H1 (cell line): ENCODE results near the gene CKAP5. TPM values are rescaled to one million over a fixed set of nuclear protein-coding genes. Genes with fewer than 3 reads are reported as not detected.

Experiments
- CTCF ChIA-PET: fragments of 300-600 bp; sonication (Branson Sonifier 250); formaldehyde crosslinking; loops from one replicate; lab custom pipeline; 2021; ENCODE audit not compliant: partially characterized antibody; lab: Charles Lee
- POLR2A ChIA-PET: fragments of 300-600 bp; sonication (Branson Sonifier 250); formaldehyde crosslinking; loops from one replicate; lab custom pipeline; 2021; ENCODE audit warnings: inconsistent platforms; ENCODE audit not compliant: partially characterized antibody; lab: Charles Lee
- DNase-seq, 2 experiments: peaks; one replicate each; pipeline versions ENCODE4 v3.0.0 to v3.0.0-alpha.2; 2010 to 2022; ENCODE audit warnings: low spot score in 2 of 2, low read depth in 1 of 2, mixed read lengths in 1 of 2
- FAIRE-seq: peaks from 2 replicates; lab custom pipeline; 2011; peaks lifted over from hg19 to GRCh38; lab: Jason Lieb, UNC
- H2AFZ ChIP-seq: 2 replicates; pipeline ENCODE4 v1.8.1; 2012; ENCODE audit warnings: low read length, inconsistent platforms
- H2AK5ac ChIP-seq: 2 replicates; pipeline ENCODE4 v1.6.1; 2013; ENCODE audit warnings: low read depth, low read length
- H2BK120ac ChIP-seq: replicated peaks from 2 replicates; pipeline ENCODE3; 2013; ENCODE audit warnings: low read depth, low read length, inconsistent platforms
- H2BK12ac ChIP-seq: 2 replicates; pipeline ENCODE4 v1.6.1; 2013; ENCODE audit warnings: low read depth, low read length
- H2BK15ac ChIP-seq: 2 replicates; pipeline ENCODE4 v1.6.1; 2013; ENCODE audit warnings: low read length
- H2BK20ac ChIP-seq: 2 replicates; pipeline ENCODE4 v1.6.1; 2013; ENCODE audit warnings: low read length
- H2BK5ac ChIP-seq: 2 replicates; pipeline ENCODE4 v1.6.1; 2013; ENCODE audit warnings: low read depth, low read length
- H3K14ac ChIP-seq: 2 replicates; pipeline ENCODE4 v1.6.1; 2013; ENCODE audit warnings: inconsistent platforms; ENCODE audit not compliant: insufficient read length
- H3K18ac ChIP-seq: 2 replicates; pipeline ENCODE4 v1.6.1; 2013; ENCODE audit warnings: low read length; ENCODE audit errors: extremely low read depth
- H3K23ac ChIP-seq: 2 replicates; pipeline ENCODE4 v1.6.1; 2013; ENCODE audit warnings: inconsistent platforms; ENCODE audit not compliant: insufficient read length
- H3K23me2 ChIP-seq: 2 replicates; pipeline ENCODE4 v1.6.1; 2013; ENCODE audit warnings: low read depth, low read length
- H3K27ac ChIP-seq: 2 replicates; pipeline ENCODE4 v1.6.1; 2011; ENCODE audit warnings: low read depth, low read length, inconsistent platforms
- H3K27me3 ChIP-seq, 4 experiments: replicated peaks in 1 of 4; 1 replicate in 1 of 4; 2 replicates in 3 of 4; pipeline versions ENCODE4 v1.6.1 to v1.8.1; 2011 to 2013; ENCODE audit warnings: low read length in 3 of 4, mild to moderate bottlenecking in 3 of 4, inconsistent platforms in 2 of 4, mixed read lengths in 2 of 4, moderate library complexity in 1 of 4; ENCODE audit not compliant: control insufficient read depth in 3 of 4, insufficient read depth in 3 of 4; ENCODE audit errors: extremely low read depth in 1 of 4
- H3K36me3 ChIP-seq, 4 experiments: 2 replicates each; pipeline versions ENCODE4 v1.6.1 to v1.8.1; 2011 to 2013; ENCODE audit warnings: mild to moderate bottlenecking in 4 of 4, low read length in 3 of 4, moderate library complexity in 2 of 4, control low read depth in 1 of 4, inconsistent platforms in 1 of 4; ENCODE audit not compliant: insufficient read depth in 4 of 4, control insufficient read depth in 2 of 4
- H3K4ac ChIP-seq: replicated peaks from 2 replicates; pipeline ENCODE3; 2013; ENCODE audit warnings: low read length, low read depth, mixed read lengths, inconsistent platforms; ENCODE audit not compliant: insufficient read length
- H3K4me1 ChIP-seq, 4 experiments: replicated peaks in 1 of 4; 1 replicate in 1 of 4; 2 replicates in 3 of 4; pipeline versions ENCODE4 v1.6.1 to v1.8.1; 2011 to 2013; ENCODE audit warnings: low read length in 3 of 4, inconsistent platforms in 2 of 4, mixed read lengths in 1 of 4; ENCODE audit not compliant: insufficient read depth in 4 of 4, control insufficient read depth in 3 of 4
- H3K4me2 ChIP-seq, 2 experiments: 2 replicates each; pipeline versions ENCODE4 v1.6.1 to v1.8.1; 2011 to 2013; ENCODE audit warnings: low read depth in 2 of 2, low read length in 2 of 2, control low read depth in 1 of 2, inconsistent platforms in 1 of 2, mild to moderate bottlenecking in 1 of 2; ENCODE audit not compliant: insufficient read depth in 1 of 2
- H3K4me3 ChIP-seq, 4 experiments: fragments of 200-600, 300-600 bp in 1 of 4; sonication (generic), shearing (Covaris generic), sonication (Bioruptor Twin) in 1 of 4; 2 replicates each; pipeline versions ENCODE4 v1.5.1 to v1.8.1; 2011 to 2016; ENCODE audit warnings: low read length in 4 of 4, low read depth in 3 of 4, control low read depth in 2 of 4, inconsistent platforms in 2 of 4, mild to moderate bottlenecking in 2 of 4, mixed read lengths in 1 of 4, moderate library complexity in 1 of 4; ENCODE audit not compliant: insufficient read depth in 2 of 4; ENCODE audit errors: extremely low read depth in 1 of 4
- H3K56ac ChIP-seq: replicated peaks from 2 replicates; pipeline ENCODE3; 2013; ENCODE audit warnings: low read depth, mild to moderate bottlenecking, mixed read lengths, low read length, inconsistent platforms; ENCODE audit not compliant: insufficient read length
- H3K79me1 ChIP-seq: 2 replicates; pipeline ENCODE4 v1.6.1; 2013; ENCODE audit warnings: low read depth, low read length, control low read depth
- H3K79me2 ChIP-seq, 2 experiments: 2 replicates each; pipeline versions ENCODE4 v1.6.1 to v1.8.1; 2012 to 2013; ENCODE audit warnings: low read length in 2 of 2, mild to moderate bottlenecking in 2 of 2, inconsistent platforms in 1 of 2; ENCODE audit not compliant: insufficient read depth in 2 of 2, control insufficient read depth in 1 of 2
- H3K9ac ChIP-seq, 4 experiments: replicated peaks in 1 of 4; 1 replicate in 1 of 4; 2 replicates in 3 of 4; pipeline versions ENCODE4 v1.6.1 to v1.8.1; 2011 to 2013; ENCODE audit warnings: low read depth in 3 of 4, low read length in 3 of 4, control low read depth in 2 of 4, mild to moderate bottlenecking in 2 of 4, moderate library complexity in 2 of 4, inconsistent platforms in 1 of 4; ENCODE audit errors: extremely low read depth in 1 of 4
- H3K9me3 ChIP-seq, 2 experiments: 2 replicates each; pipeline versions ENCODE4 v1.6.1 to v1.8.1; 2012 to 2013; ENCODE audit warnings: mild to moderate bottlenecking in 2 of 2, moderate library complexity in 2 of 2, control low read depth in 1 of 2, inconsistent platforms in 1 of 2, low read depth in 1 of 2, low read length in 1 of 2, mixed read lengths in 1 of 2; ENCODE audit not compliant: insufficient read depth in 2 of 2
- H4K20me1 ChIP-seq, 2 experiments: replicated peaks in 1 of 2; 2 replicates each; pipeline versions ENCODE3 to v1.8.1; 2011 to 2013; ENCODE audit warnings: inconsistent platforms in 2 of 2, low read length in 2 of 2, mild to moderate bottlenecking in 1 of 2; ENCODE audit not compliant: insufficient read depth in 2 of 2, control insufficient read depth in 1 of 2
- H4K5ac ChIP-seq: 2 replicates; pipeline ENCODE4 v1.6.1; 2013; ENCODE audit warnings: low read length, low read depth, mixed read lengths, inconsistent platforms; ENCODE audit not compliant: insufficient read length
- H4K8ac ChIP-seq: 2 replicates; pipeline ENCODE4 v1.8.0; 2013; ENCODE audit warnings: mild to moderate bottlenecking, moderate library complexity, low read length, inconsistent platforms; ENCODE audit not compliant: insufficient read depth; ENCODE audit errors: extremely low read depth
- H4K91ac ChIP-seq: replicated peaks from 2 replicates; pipeline ENCODE3; 2013; ENCODE audit warnings: low read length, mixed read lengths, inconsistent platforms; ENCODE audit not compliant: insufficient read length
- CBX5 ChIP-seq: fragments of 300-800, 300-1000 bp; sonication (generic); IDR thresholded peaks from 2 replicates; pipeline ENCODE4 v1.7.1; 2016; ENCODE audit warnings: antibody characterized with exemption, low read length, low read depth
- CBX8 ChIP-seq: fragments of 300-800, 300-1000 bp; sonication (generic); IDR thresholded peaks from 2 replicates; pipeline ENCODE4 v1.7.1; 2016; ENCODE audit warnings: low read depth, low read length, borderline replicate concordance
- E2F6 ChIP-seq: IDR thresholded peaks from 2 replicates; pipeline ENCODE4 v1.6.1; 2012; ENCODE audit warnings: inconsistent platforms
- FOSL1 ChIP-seq: IDR thresholded peaks from 2 replicates; pipeline ENCODE4 v1.6.1; 2011; ENCODE audit warnings: mild to moderate bottlenecking, low read depth, low read length, moderate library complexity; ENCODE audit not compliant: insufficient read depth
- GTF2F1 ChIP-seq: IDR thresholded peaks from 2 replicates; pipeline ENCODE4 v1.6.1; 2012; ENCODE audit warnings: low read depth, low read length, improper control_type of control experiment, borderline replicate concordance
- HDAC2 ChIP-seq, 2 experiments: fragments of 300-600 bp in 1 of 2; sonication (generic) in 1 of 2; IDR thresholded peaks; 2 replicates each; pipeline ENCODE4 v1.6.1; 2011 to 2012; ENCODE audit warnings: low read depth in 2 of 2, low read length in 2 of 2, mild to moderate bottlenecking in 2 of 2, moderate library complexity in 2 of 2, borderline replicate concordance in 1 of 2, inconsistent platforms in 1 of 2
- JUN ChIP-seq: IDR thresholded peaks from 2 replicates; pipeline ENCODE4 v1.6.1; 2011; ENCODE audit warnings: low read depth, mild to moderate bottlenecking, improper control_type of control experiment, low read length
- KDM5A ChIP-seq: fragments of 200-600 bp; IDR thresholded peaks from 2 replicates; pipeline ENCODE4 v1.7.1; 2012; ENCODE audit warnings: mild to moderate bottlenecking, low read length, inconsistent platforms, mixed read lengths
- SIRT6 ChIP-seq: IDR thresholded peaks from one replicate; pipeline ENCODE4 v1.7.1; 2012; ENCODE audit warnings: low read length, inconsistent platforms
- SP2 ChIP-seq: IDR thresholded peaks from 2 replicates; pipeline ENCODE4 v1.6.1; 2012; ENCODE audit warnings: mild to moderate bottlenecking, low read length, inconsistent platforms
- SP4 ChIP-seq: IDR thresholded peaks from 2 replicates; pipeline ENCODE4 v1.6.1; 2012; ENCODE audit warnings: low read length, inconsistent platforms
- USF2 ChIP-seq: IDR thresholded peaks from 2 replicates; pipeline ENCODE4 v1.6.1; 2011; ENCODE audit warnings: low read length, improper control_type of control experiment
- WGBS, 2 experiments: shearing (Covaris generic) in 1 of 2; methylation state at CpG; one replicate each; pipeline versions ENCODE4 v1.1.6 to v1.1.7; 2013 to 2015; ENCODE audit warnings: low lambda C conversion rate in 2 of 2, mixed read lengths in 2 of 2, inconsistent platforms in 1 of 2, low coverage in 1 of 2, missing lambda C conversion rate in 1 of 2; ENCODE audit not compliant: insufficient replicate concordance in 2 of 2, insufficient coverage in 1 of 2, insufficient read length in 1 of 2; ENCODE audit errors: extremely low coverage in 1 of 2, missing lambda C conversion rate in 1 of 2; 5-methylcytosine and 5-hydroxymethylcytosine counted together
- polyA plus RNA-seq, 7 experiments: library from polyadenylated mRNA; depleted of rRNA in 3 of 7; stranded (reverse) in 5 of 7; unstranded in 2 of 7; fragments of >200 nt in 5 of 7; fragments of 200-250 nt in 2 of 7; gene quantifications; 1 replicate in 5 of 7; 2 replicates in 1 of 7; 4 replicates in 1 of 7; pipeline versions ENCODE4 v1.2.1 to v1.2.3, GENCODE V29; 2011 to 2013; ENCODE audit warnings: missing spikeins in 2 of 7, mixed read lengths in 2 of 7
- total RNA-seq: library from RNA; stranded (reverse); fragmentation: NEBNext Ultra II Directional; extraction: Animal tissue kit (Norgen Biotek cat#: 25700); gene quantifications from 2 replicates; pipeline ENCODE4 v1.2.1, GENCODE V29; 2021

CKAP5 gene
- total and polyA plus RNA-seq, 2 of the 8 experiments (the other 6 are each of a cell fraction or from before 2014, with no cell fraction given): 64.8 to 185 TPM

GRCh38 chr11:46836431-46836830, 9.6 kb downstream of the CKAP5 start:
- H3K23ac ChIP-seq: no peak overlapping the region
- DNase-seq (no peak), FAIRE-seq (no peak)
- ChIA-PET CTCF (no interaction called here), POLR2A (no interaction called here)
- 86% methylated on average over 1 of the region's 1 CpG; no CpG with 5 or more reads in 1 of the 2 experiments for WGBS, 2 experiments
- H4K91ac ChIP-seq: no peak overlapping the region
- H4K8ac ChIP-seq: no peak overlapping the region
- peak overlapping the region in 1 of 2 experiments; percentile 47; a peak in 1 of 4 replicates for H3K4me2 ChIP-seq
- no peaks in the 10 kb centered on the region; a peak in 1 of 8 replicates for H3K36me3 ChIP-seq
- no peaks in the 10 kb centered on the region for H3K27me3 ChIP-seq
- no peak overlapping the region for H3K18ac ChIP-seq
- no peak overlapping the region for H3K27ac ChIP-seq
- peaks cover 29 to 98% of the 10 kb centered on the region in 2 experiments for H3K79me2 ChIP-seq
- H4K5ac ChIP-seq: no peak overlapping the region
- H4K20me1 ChIP-seq: peaks cover 10 to 13% of the 10 kb centered on the region in 2 experiments
- no peak overlapping the region for H3K14ac ChIP-seq
- no peak overlapping the region for H2BK15ac ChIP-seq
- no peak overlapping the region for H2BK120ac ChIP-seq
- no peak overlapping the region for H3K4ac ChIP-seq
- no peak overlapping the region for H3K9ac ChIP-seq
- no peak overlapping the region for H2AFZ ChIP-seq
- H3K4me3 ChIP-seq: no peak overlapping the region
- H3K56ac ChIP-seq: no peak overlapping the region
- H3K4me1 ChIP-seq: peaks cover 0 to 8% (median 4%) of the 10 kb centered on the region in 4 experiments; a peak in 4 of 7 replicates
- no peak overlapping the region for H2AK5ac ChIP-seq
- H2BK12ac ChIP-seq: no peak overlapping the region
- H3K9me3 ChIP-seq: no peaks in the 10 kb centered on the region
- no peak overlapping the region for H2BK5ac ChIP-seq
- H2BK20ac ChIP-seq: no peak overlapping the region
- no peaks in the 10 kb centered on the region for H3K23me2 ChIP-seq
- peaks cover 8% of the 10 kb centered on the region for H3K79me1 ChIP-seq
- TF ChIP-seq FOSL1 (no peak), CBX5 (no peak), HDAC2 (IDR thresholded peaks at IDR 0.05; ENCODE audit: borderline replicate concordance in 1 of 2, low read depth in 2 of 2, low read length in 2 of 2) (no peak), GTF2F1 (no peak), CBX8 (no peak), SP4 (no peak), JUN (no peak), SP2 (no peak), USF2 (no peak), KDM5A (no peak), E2F6 (no peak), SIRT6 (no peak)
